Large intestine (tissue), 3 donors: Measurements from ENCODE around the gene COX6B2. TPM values are rescaled to one million over a fixed set of nuclear protein-coding genes. Genes with fewer than 3 reads are reported as not detected.

Source experiments
- DNase-seq, 2 donors: peaks; one replicate each; pipeline versions ENCODE4 v3.0.0 to v3.0.0-alpha.2; 2013
- H3K27ac ChIP-seq: one replicate; pipeline ENCODE4 v1.5.1; 2013; ENCODE audit warnings: low read length
- H3K27me3 ChIP-seq: 2 replicates; pipeline ENCODE4 v1.6.1; 2013; ENCODE audit warnings: low read length; ENCODE audit not compliant: control insufficient read depth, insufficient read depth
- H3K36me3 ChIP-seq: 2 replicates; pipeline ENCODE4 v1.6.1; 2013; ENCODE audit warnings: low read length; ENCODE audit not compliant: control insufficient read depth, insufficient read depth
- H3K4me1 ChIP-seq: one replicate; pipeline ENCODE4 v1.6.1; 2013; ENCODE audit warnings: low read length; ENCODE audit not compliant: control insufficient read depth, insufficient read depth
- H3K4me3 ChIP-seq: one replicate; pipeline ENCODE4 v1.5.1; 2013; ENCODE audit warnings: low read length
- H3K9me3 ChIP-seq: one replicate; pipeline ENCODE4 v1.6.1; 2013; ENCODE audit warnings: mild to moderate bottlenecking, low read depth, low read length, moderate library complexity; ENCODE audit not compliant: control insufficient read depth
- WGBS: methylation state at CpG from one replicate; pipeline ENCODE4 v1.1.5; 2013; ENCODE audit warnings: low lambda C conversion rate; ENCODE audit not compliant: insufficient coverage; 5-methylcytosine and 5-hydroxymethylcytosine counted together
- polyA plus RNA-seq: library from polyadenylated mRNA; unstranded; fragments of 120-200 nt; gene quantifications from one replicate; pipeline ENCODE4 v1.2.1, GENCODE V29; 2013

The COX6B2 gene
- polyA plus RNA-seq, 1 donor = 1.3 TPM

DNA sequence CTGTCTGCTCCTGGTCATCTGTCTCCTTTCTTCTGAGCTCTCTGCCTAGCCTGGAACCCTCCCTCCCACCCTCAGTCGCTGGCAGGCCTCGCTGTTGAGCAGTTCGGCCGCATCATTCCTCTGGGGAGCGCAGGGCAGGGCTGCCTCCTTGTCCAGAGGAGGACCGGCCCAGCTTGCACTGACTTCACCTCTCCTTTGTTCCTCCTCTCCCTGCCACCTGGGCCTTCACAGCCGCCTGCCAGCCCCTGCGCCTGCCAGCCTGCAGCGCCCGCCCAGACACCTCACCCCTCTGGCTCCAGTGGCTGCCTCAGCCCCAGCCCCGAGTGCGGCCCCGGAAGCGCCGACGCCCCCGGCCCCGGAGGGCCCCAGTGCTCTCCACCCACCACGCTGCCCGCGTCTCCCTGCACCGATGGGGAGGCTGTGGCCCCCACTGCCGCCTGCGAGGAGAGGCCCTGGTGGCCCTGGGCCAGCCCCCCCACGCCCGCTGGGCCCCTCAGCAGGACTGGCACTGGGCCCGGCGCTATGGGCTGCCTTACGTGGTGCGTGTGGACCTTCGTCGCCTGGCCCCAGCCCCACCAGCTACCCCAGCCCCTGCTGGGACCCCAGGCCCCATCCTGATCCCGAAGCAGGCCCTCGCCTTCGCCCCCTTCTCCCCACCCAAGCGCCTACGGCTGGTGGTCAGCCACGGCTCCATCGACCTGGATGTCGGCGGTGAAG lies 7.6 kb downstream of the COX6B2 start:
- Histone ChIP-seq H3K4me1 (peaks cover under 1% of the 10 kb centered on the region), H3K36me3 (peaks cover 34% of the 10 kb centered on the region), H3K27ac (no peak overlapping the region)

DNA sequence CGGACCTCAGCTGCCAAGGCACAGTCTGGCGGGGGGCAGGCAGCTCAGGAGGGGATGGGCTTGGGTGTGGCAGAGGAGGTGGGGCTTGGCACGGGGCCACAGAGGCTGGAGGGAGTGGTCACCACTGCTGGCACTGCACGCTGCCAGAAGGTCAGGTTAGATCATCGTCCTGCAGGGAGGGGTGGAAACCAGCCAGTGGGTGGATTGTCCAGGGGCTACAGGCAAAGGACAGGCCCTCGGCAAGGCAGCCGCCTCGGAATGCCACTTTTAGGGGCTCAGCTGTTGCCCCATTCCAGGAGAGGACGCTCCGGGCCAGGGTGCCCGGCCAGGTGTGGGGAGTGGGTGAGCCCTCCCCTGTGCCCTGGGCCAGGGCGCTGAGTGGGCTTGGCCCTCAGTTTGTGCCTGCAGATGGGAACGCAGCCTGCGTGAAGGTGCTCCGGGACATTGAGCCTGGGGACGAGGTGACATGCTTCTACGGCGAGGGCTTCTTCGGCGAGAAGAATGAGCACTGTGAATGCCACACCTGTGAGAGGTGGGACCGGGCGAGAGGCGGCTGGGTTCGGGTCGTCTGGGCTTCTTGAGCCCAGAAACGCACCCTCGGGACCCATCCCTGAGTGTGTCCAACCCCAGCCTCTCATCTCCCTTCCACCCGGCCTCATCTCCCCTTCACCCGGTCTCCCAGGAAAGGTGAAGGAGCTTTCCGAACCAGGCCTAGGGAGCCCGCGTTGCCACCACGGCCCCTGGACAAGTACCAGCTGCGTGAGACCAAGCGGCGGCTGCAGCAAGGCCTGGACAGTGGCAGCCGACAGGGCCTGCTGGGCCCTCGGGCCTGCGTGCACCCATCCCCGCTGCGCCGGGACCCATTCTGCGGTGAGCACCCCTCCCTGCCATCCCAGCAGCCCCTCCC lies 8.4 kb downstream of the COX6B2 start:
- no CpG with 5 or more reads among the region's 43 CpGs for WGBS
- Histone ChIP-seq H3K4me1 (peaks cover 7% of the 10 kb centered on the region), H3K36me3 (peaks cover 37% of the 10 kb centered on the region), H3K27ac (no peak overlapping the region), H3K9me3 (no peaks in the 10 kb centered on the region), H3K4me3 (no peak overlapping the region), H3K27me3 (peaks cover under 1% of the 10 kb centered on the region)
- DNase-seq = no peak

More for the DNA sequence above, 7.6 kb downstream of the COX6B2 start:
- WGBS = no CpG with 5 or more reads among the region's 41 CpGs
- DNase-seq = no peak
- Histone ChIP-seq H3K4me3 (no peak overlapping the region), H3K27me3 (peaks cover 9% of the 10 kb centered on the region), H3K9me3 (no peaks in the 10 kb centered on the region)

DNA sequence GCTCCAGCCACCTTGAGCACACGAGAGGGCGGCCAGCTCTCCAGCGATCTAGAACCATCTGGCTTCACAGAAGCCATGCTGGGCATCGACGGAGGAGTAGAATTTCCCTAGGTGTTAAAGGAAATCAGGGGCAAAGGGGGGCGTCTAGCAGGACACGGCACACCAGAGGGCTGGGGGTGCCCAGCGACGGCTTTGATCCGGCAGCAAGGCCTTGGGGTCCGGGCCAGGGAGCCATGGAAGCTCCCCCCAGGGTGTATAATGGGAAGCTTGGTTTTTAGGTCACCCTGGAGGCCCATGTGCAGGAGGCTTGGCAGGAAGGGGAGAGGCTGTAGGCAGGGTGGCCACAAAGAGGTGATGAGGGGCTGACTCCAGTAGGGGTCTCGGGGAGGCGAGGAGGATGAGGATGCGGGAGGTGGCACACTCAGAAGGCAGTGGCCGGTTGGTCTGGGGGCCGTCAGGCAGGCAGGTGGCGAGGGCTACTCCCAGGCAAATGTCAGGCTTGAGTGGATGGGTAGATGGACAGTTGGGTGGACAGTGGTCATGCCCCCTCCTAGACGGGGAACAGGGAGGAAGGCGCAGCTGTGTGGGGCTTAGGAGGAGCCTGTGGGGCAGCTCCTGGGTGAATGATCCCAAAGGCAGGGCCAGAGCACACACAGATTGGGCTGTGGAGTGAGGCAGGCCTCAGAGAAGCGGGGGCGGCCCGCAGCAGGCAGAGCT lies 9.3 kb downstream of the COX6B2 start:
- WGBS = no CpG with 5 or more reads among the region's 22 CpGs
- peaks cover 37% of the 10 kb centered on the region for H3K36me3 ChIP-seq

DNA sequence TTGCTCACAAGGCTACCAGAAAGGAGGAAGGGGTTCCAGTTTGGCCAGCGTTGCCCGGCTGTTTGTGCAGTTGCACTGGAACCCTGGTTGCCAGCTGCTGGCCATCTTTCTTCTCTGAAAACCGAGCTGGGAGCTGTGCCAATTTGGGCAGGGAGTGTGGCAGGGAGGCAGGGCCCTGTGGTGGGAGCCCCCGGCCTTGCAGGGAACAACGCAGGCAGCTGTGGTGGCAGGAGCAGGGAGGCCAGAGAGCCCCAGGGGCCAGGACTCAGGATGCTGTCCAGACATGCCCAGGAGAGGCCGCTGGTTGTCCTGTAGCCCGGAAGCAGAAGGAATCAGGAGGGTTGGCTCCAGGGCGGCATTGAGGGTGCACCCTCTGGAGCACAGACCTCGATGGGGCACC lies 10.1 kb downstream of the COX6B2 start:
- H3K9me3 ChIP-seq = no peaks in the 10 kb centered on the region
- H3K27ac ChIP-seq = no peak overlapping the region
- no peak overlapping the region for H3K4me3 ChIP-seq
- DNase-seq = no peak
- peaks cover 12% of the 10 kb centered on the region for H3K4me1 ChIP-seq
- peaks cover 37% of the 10 kb centered on the region for H3K36me3 ChIP-seq
- H3K27me3 ChIP-seq = no peaks in the 10 kb centered on the region
- WGBS = no CpG with 5 or more reads among the region's 9 CpGs

More for the DNA sequence above, 9.3 kb downstream of the COX6B2 start:
- H3K4me3 ChIP-seq = no peak overlapping the region
- H3K27ac ChIP-seq = no peak overlapping the region
- no peak for DNase-seq
- H3K9me3 ChIP-seq = no peaks in the 10 kb centered on the region
- H3K4me1 ChIP-seq = peaks cover 11% of the 10 kb centered on the region
- no peaks in the 10 kb centered on the region for H3K27me3 ChIP-seq

DNA sequence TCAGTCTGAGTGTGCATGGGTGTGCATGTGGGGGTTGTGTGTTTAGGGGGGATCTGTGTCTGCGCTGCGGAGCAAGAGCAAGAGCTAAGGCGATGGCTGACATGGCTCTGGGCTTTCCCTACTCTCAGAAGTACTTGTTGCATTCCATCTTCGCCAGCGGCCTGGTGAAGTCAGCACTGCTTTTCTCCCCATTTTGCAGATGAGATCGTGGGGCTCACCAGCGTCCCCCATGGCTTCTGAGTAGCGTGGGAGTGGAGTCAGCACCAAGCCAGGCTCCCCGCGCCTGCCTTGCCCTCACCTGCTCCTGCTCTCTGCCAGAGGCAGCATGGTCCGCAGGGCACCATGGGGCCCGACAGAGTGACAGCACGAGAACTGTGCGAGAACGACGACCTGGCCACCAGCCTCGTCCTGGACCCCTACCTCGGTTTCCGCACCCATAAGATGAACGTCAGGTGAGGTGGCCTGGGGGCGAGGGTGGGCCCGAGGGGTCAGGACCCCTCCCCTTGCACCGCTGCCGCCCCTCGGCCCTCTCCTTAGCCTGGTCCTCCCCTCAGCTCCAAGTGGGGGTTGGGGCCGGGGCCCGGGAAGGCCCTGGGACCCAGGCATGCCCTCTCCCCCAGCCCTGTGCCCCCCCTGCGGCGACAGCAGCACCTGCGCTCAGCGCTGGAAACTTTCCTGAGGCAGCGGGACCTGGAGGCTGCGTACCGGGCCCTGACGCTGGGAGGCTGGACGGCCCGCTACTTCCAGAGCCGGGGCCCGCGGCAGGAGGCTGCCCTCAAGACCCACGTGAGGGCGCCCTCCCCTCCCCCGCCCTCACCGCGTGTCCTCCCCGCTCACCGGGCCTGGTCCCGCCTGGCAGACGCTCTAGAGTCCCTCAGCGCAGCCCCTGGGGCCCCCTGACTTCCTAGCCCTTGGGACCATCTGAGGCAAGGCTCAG lies 12.7 kb downstream of the COX6B2 start:
- H3K27ac ChIP-seq = no peak overlapping the region
- no peaks in the 10 kb centered on the region for H3K27me3 ChIP-seq
- peaks cover 32% of the 10 kb centered on the region for H3K36me3 ChIP-seq
- WGBS = no CpG with 5 or more reads among the region's 50 CpGs
- peaks cover 16% of the 10 kb centered on the region for H3K4me1 ChIP-seq
- H3K4me3 ChIP-seq = no peak overlapping the region
- DNase-seq = no peak
- no peaks in the 10 kb centered on the region for H3K9me3 ChIP-seq

DNA sequence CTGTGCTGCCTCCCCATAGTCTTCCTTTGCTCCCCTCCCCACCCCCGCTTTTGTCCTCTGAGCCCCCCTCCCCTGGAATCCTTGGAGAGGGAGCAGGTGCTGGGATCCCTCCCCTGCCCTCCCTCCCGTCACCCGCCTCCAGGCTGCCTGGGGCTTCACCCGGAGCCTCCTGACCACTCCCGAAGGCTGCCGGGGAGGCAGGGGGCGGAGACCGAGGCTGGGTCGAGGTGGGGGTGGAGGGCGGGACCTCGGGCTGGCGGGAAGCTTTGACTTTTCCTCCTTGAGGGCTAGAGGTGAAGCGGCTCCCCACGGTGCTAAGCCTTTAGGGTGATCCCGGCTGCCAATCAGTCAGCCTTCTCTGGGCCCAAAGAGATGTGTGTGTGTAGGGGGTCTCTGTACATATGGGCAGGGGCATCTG lies 13.3 kb downstream of the COX6B2 start:
- DNase-seq = peak; percentile 86 to 87
- Histone ChIP-seq H3K4me1 (peaks cover 16% of the 10 kb centered on the region), H3K27me3 (no peaks in the 10 kb centered on the region), H3K36me3 (peaks cover 30% of the 10 kb centered on the region), H3K9me3 (no peaks in the 10 kb centered on the region), H3K27ac (peak overlapping the region; percentile 90), H3K4me3 (peak overlapping the region; percentile 65)
- no CpG with 5 or more reads among the region's 15 CpGs for WGBS

DNA sequence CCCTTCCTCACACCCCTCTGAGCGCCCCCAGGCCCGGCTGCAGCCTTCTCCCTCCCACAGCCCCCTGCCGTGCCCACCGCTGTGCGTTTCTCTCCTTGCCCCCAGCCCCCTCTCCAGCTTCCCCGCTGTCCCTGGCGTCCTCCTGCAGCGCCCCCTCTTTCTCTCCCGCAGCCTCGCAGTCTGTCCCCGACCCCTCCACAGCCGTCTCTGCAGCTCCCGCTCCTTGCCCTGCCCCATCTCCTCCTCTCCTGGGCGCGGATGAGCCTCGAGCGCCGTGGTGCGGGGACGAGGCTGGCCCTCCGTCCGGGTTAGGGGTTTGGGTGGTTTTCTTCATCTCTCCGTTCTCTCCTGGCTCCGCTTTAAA lies 13.8 kb downstream of the COX6B2 start:
- peak; percentile 53 to 70 for DNase-seq
- Histone ChIP-seq H3K9me3 (no peaks in the 10 kb centered on the region), H3K27ac (peak overlapping the region; percentile 90), H3K4me1 (peaks cover 16% of the 10 kb centered on the region), H3K4me3 (peak overlapping the region; percentile 65), H3K36me3 (peaks cover 27% of the 10 kb centered on the region), H3K27me3 (no peaks in the 10 kb centered on the region)
- no CpG with 5 or more reads among the region's 24 CpGs for WGBS

DNA sequence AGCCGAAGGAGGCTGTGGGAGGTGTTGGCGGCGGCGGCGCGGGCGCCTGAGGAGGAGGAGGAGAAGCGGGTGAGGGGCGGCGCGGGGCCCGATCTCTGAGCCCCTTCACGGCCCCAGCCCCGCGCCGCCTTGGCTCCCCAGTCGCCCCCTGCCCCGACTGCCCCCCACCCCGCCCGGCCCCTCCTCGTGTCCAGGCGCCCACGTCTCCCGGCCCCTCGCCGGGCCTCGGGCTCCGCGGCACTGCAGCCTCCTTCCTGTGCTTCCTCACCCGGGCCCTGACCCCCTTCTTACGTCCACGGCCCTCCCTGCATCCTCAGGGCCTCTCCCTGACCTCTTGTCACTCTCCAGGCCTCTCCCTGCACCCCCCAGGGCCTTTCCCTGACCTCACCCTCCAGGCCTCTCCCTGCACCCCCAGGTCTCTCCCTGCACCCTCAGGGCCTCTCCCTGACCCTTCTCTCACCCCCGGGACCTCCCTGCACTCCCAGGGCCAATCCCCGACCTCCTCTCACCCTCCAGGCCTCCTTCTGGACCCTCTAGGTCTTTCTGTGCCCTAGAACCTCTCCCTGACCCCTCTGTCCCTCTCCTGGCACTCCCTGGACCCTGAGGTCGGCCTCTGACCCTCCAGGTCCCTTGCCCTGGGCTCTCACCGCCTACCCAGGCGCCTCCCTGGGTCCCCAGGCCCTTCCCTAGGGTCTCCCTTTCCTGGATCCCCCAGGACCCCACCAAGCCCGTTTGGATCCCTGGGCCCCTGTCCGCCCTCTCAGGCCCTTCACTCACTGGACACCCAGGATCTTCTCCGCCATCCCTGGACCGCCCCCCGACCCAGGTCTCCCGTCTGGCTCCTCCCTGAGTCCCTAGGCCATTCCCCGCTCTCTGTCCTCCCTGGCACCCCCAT lies 14.4 kb downstream of the COX6B2 start:
- peak; percentile 61 to 71 for DNase-seq
- Histone ChIP-seq H3K27ac (peak overlapping the region; percentile 90), H3K27me3 (no peaks in the 10 kb centered on the region), H3K4me1 (peaks cover 16% of the 10 kb centered on the region), H3K9me3 (no peaks in the 10 kb centered on the region), H3K4me3 (peak overlapping the region; percentile 65), H3K36me3 (peaks cover 26% of the 10 kb centered on the region)
- WGBS = no CpG with 5 or more reads among the region's 44 CpGs
